ENCODE data around the gene SCARF2.
A peak's percentile ranks its signal among the peaks of the same experiment; 100 is the strongest.

Gene SCARF2

DNA sequence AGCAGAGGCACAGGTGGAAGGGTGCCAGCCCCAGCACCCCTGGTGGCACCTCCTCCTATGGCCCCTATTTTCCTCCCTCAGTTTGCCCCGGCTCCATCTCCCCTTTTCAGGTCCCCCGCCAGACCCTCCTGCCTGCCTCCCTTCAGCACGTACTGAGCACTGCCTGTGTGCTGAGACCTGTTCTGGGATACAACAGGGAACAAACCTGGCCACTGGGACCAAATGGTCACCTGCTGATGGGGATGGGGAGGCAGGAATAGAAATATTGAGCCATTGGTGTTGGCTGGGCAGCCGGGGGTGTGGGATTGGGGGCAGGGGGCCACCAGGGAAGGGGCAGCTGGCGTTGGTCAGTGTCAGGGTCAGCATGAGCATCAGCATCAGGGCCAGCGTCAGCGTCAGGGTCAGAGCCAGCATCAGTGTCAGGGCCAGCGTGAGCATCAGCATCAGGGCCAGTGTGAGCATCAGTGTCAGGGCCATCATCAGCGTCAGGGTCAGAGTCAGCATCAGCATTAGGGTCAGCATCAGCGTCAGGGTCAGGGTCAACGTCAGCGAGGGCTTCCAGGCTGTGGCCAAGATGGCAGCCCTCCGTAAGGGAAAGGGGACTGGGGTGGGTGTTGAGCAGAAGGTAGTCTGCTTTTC, 36.1 kb downstream of the SCARF2 start:
- Mint-ChIP-seq H3K27ac (no peak overlapping the region), H3K9me3 (no peaks in the 10 kb centered on the region), H3K4me3 (no peak overlapping the region), H3K27me3 (ENCODE audit: low read depth) (peaks cover 4% of the 10 kb centered on the region), H3K4me1 (peaks cover 22% of the 10 kb centered on the region), H3K36me3 (ENCODE audit: low read depth) (peaks cover 42% of the 10 kb centered on the region)
- TF ChIP-seq, protein P1, sequence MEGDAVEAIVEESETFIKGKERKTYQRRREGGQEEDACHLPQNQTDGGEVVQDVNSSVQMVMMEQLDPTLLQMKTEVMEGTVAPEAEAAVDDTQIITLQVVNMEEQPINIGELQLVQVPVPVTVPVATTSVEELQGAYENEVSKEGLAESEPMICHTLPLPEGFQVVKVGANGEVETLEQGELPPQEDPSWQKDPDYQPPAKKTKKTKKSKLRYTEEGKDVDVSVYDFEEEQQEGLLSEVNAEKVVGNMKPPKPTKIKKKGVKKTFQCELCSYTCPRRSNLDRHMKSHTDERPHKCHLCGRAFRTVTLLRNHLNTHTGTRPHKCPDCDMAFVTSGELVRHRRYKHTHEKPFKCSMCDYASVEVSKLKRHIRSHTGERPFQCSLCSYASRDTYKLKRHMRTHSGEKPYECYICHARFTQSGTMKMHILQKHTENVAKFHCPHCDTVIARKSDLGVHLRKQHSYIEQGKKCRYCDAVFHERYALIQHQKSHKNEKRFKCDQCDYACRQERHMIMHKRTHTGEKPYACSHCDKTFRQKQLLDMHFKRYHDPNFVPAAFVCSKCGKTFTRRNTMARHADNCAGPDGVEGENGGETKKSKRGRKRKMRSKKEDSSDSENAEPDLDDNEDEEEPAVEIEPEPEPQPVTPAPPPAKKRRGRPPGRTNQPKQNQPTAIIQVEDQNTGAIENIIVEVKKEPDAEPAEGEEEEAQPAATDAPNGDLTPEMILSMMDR (IDR thresholded peaks at IDR 0.05; ENCODE audit: unreplicated experiment in 3 of 3), result no peak

DNA sequence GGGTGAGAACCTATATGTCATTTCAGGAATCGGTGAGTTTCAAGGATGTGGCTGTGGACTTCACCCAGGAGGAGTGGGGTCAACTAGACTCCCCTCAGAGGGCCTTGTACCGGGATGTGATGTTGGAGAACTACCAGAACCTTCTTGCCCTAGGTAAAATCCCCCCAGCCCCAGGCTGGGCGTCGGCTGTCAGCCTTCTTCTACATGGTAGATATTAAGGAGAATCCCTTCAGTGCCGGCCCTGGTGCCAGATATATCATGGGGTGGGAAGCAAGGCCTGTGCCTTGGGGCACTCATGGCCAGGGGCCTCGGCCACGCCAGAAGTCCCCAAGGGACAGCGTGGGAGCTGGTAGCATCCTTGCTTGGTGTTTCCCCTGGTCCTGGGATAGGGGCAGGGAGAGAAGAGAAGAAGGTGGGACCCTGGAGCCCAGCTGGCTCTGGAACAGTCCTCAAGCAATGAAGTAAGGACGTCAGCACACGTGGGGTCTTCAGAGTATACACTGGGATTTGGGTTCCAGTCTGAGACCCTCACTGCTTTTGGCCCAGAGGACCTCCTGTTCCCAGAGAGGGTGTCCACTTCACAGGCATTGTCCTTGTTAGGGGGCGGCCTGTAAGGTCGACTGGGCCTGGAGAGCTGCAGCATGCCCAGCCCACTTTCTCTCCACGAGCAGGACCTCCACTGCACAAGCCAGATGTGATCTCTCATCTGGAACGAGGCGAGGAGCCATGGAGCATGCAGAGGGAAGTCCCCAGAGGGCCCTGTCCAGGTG, 36.8 kb downstream of the SCARF2 start:
- Mint-ChIP-seq H3K27me3 (ENCODE audit: low read depth) (peaks cover 4% of the 10 kb centered on the region), H3K4me1 (peaks cover 30% of the 10 kb centered on the region), H3K4me3 (no peak overlapping the region), H3K27ac (no peak overlapping the region), H3K9me3 (no peaks in the 10 kb centered on the region), H3K36me3 (ENCODE audit: low read depth) (peaks cover 39% of the 10 kb centered on the region)
- TF ChIP-seq, protein P1 (IDR thresholded peaks at IDR 0.05; ENCODE audit: unreplicated experiment in 3 of 3), result no peak

DNA sequence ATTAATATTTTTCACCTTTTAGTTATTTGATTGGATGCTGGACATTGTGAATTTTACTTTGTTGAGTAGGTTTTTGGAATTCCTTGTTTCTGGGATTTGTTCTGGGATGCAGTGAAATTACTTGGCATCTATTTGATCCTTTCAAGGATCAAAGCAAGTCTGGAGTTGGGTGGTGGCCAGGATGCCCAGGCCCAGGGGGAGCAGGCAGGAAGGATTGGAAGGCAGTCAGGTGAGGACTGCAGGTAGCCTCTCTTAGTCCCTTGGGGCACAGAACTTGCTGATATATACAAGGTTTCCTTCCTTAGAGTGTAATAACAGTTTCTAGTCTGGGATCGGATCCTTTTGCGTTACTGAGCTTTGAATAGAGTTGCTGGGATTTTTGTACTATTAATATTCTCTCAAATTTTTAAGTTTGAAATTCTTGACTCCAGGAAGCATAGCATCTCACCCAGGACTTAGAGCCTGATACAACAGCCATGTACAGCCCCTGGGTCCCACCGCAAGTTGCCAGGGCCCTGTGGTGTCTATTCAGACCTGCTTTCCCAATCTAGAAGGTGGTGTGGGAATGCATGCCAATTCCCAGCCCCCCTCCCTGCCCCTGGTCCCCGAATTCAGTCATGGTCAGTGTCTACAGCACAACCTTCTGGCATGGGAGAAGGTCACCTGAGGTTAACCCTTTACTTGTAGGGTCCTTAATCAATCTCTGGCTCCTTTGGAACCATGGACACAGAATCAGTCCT, 37.6 kb downstream of the SCARF2 start:
- H3K36me3 Mint-ChIP-seq (ENCODE audit: low read depth), result peaks cover 37% of the 10 kb centered on the region

DNA sequence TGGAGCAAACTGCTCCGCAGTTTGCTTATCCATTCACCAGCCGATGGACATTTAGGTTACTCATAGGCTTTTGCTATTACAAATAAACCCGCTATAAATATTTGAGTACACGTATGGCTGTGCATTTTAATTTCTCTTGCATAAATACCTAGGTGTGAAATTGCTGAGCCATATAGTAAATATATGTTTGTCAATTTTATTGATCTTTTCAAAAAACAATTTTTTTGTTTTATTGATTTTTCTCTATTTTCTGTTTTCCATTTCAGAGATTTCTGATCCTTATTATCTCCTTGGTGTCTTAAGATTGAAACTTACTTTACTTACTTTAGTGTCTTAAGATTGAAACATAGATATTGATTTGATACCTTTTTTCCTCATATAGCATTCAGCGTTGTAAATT, 39.2 kb downstream of the SCARF2 start:
- Mint-ChIP-seq H3K9me3 (no peaks in the 10 kb centered on the region), H3K27me3 (ENCODE audit: low read depth) (peaks cover 4% of the 10 kb centered on the region), H3K27ac (no peak overlapping the region)

More for the DNA sequence above, 37.6 kb downstream of the SCARF2 start:
- TF ChIP-seq, protein P1 (IDR thresholded peaks at IDR 0.05; ENCODE audit: unreplicated experiment in 3 of 3), result no peak
- Mint-ChIP-seq H3K4me3 (no peak overlapping the region), H3K4me1 (peaks cover 37% of the 10 kb centered on the region), H3K9me3 (no peaks in the 10 kb centered on the region), H3K27ac (no peak overlapping the region), H3K27me3 (ENCODE audit: low read depth) (peaks cover 4% of the 10 kb centered on the region)

DNA sequence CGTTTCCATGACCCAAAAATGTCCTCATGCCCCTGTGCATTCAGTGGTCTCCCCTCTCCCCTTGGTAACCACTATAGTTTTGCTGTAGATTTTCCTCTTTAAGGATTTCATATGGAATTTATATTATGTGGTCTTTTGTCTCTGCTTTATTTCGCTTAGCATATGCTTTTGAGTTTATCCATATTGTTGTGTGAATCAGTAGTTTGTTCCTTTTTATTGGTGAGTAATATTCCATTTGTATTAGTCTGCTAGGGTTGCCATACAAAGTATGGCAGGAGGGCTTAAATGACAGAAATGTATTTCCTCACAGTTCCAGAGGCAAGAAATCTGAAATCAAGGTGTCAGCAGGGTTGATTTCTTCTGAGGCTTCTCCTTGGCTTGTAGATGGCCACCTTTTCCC, 40.1 kb downstream of the SCARF2 start:
- H3K27ac Mint-ChIP-seq, result no peak overlapping the region
- H3K4me3 Mint-ChIP-seq, result peak overlapping the region; percentile 21 to 58 (median 38)
- H3K4me1 Mint-ChIP-seq, result peaks cover 44% of the 10 kb centered on the region
- H3K9me3 Mint-ChIP-seq, result no peaks in the 10 kb centered on the region
- peaks cover 17% of the 10 kb centered on the region for H3K36me3 Mint-ChIP-seq (ENCODE audit: low read depth)
- peaks cover 4% of the 10 kb centered on the region for H3K27me3 Mint-ChIP-seq (ENCODE audit: low read depth)
- TF ChIP-seq, protein P1 (IDR thresholded peaks at IDR 0.05; ENCODE audit: unreplicated experiment in 3 of 3), result no peak

More for the DNA sequence above, 39.2 kb downstream of the SCARF2 start:
- TF ChIP-seq, protein P1 (IDR thresholded peaks at IDR 0.05; ENCODE audit: unreplicated experiment in 3 of 3), result no peak
- Mint-ChIP-seq H3K36me3 (ENCODE audit: low read depth) (peaks cover 24% of the 10 kb centered on the region), H3K4me3 (peak overlapping the region in 2 of 3 experiments; percentile 15 to 42), H3K4me1 (peaks cover 44% of the 10 kb centered on the region)
